A549 (cell line): ENCODE measurements around the gene SPOP. TPM values are rescaled to one million over a fixed set of nuclear protein-coding genes. Genes with fewer than 3 reads are reported as not detected.

Experiments used
- ATAC-seq, 2 experiments: fragments of 200-7000 bp in 1 of 2; fragments of >200 bp in 1 of 2; cut with Nextera tagmentation in 1 of 2; cut with Tn5 transposase in 1 of 2; 3 replicates each; pipeline versions ENCODE4 v1.8.0 to v1.9.1; 2018 to 2020; ENCODE audit warnings: mild to moderate bottlenecking in 1 of 2, moderate library complexity in 1 of 2
- CTCF ChIA-PET: fragments of 300-600 bp; sonication (Branson Sonifier 250); formaldehyde crosslinking; extraction: SDS; loops from one replicate; lab custom pipeline; 2021; ENCODE audit warnings: antibody characterized with exemption, inconsistent platforms; lab: Yijun Ruan, JAX
- POLR2A ChIA-PET: fragments of 350-600 bp; formaldehyde crosslinking; extraction: SDS; loops from one replicate; lab custom pipeline; 2021; ENCODE audit warnings: antibody characterized with exemption, inconsistent platforms; lab: Yijun Ruan, JAX
- DNase-seq, 2 experiments: peaks; one replicate each; pipeline versions ENCODE4 v3.0.0 to v3.0.0-alpha.2; 2011 to 2016; ENCODE audit warnings: low read depth in 1 of 2, low spot score in 1 of 2
- FAIRE-seq: peaks from 2 replicates; lab custom pipeline; 2011; peaks lifted over from hg19 to GRCh38; lab: Jason Lieb, UNC
- H3K27ac ChIP-seq, 2 experiments: fragments of >200 bp; sonication (Bioruptor Twin); formaldehyde crosslinking; 3 replicates each; pipeline ENCODE4 v1.5.1; 2016 to 2017
- H3K4me1 ChIP-seq: fragments of >200 bp; sonication (Bioruptor Twin); formaldehyde crosslinking; 3 replicates; pipeline ENCODE4 v1.6.1; 2016
- H3K4me2 ChIP-seq: fragments of >200 bp; sonication (Bioruptor Twin); formaldehyde crosslinking; 3 replicates; pipeline ENCODE4 v1.6.1; 2016
- H3K4me3 ChIP-seq: fragments of >200 bp; sonication (Bioruptor Twin); formaldehyde crosslinking; 3 replicates; pipeline ENCODE4 v1.5.1; 2016
- H3K9me3 ChIP-seq: fragments of >200 bp; sonication (Bioruptor Twin); formaldehyde crosslinking; 3 replicates; pipeline ENCODE4 v1.6.1; 2016
- BCL3 ChIP-seq: fragments of >200 bp; sonication (Bioruptor Twin); formaldehyde crosslinking; IDR thresholded peaks from 3 replicates; pipeline ENCODE4 v1.6.1; 2016
- CHD4 ChIP-seq: fragments of 200-600 bp; sonication (generic); IDR thresholded peaks from 2 replicates; pipeline ENCODE4 v1.6.1; 2016; ENCODE audit warnings: antibody characterized with exemption, mild to moderate bottlenecking, borderline replicate concordance
- ELK1 ChIP-seq: fragments of 150-350 bp; IDR thresholded peaks from 2 replicates; pipeline ENCODE4 v1.6.1; 2014; ENCODE audit warnings: low read depth, mild to moderate bottlenecking, low read length
- EP300 ChIP-seq, 2 experiments: fragments of >200 bp; sonication (Bioruptor Twin); formaldehyde crosslinking; IDR thresholded peaks; 2 replicates in 1 of 2; 3 replicates in 1 of 2; pipeline ENCODE4 v1.6.1; 2016 to 2017
- ESRRA ChIP-seq: fragments of 150-350 bp; IDR thresholded peaks from 2 replicates; pipeline ENCODE4 v1.6.1; 2014; ENCODE audit warnings: mild to moderate bottlenecking, low read length, borderline replicate concordance
- FOSB ChIP-seq: fragments of 250-450 bp; sonication (Bioruptor Pico); IDR thresholded peaks from 2 replicates; pipeline ENCODE4 v1.5.0; 2020; ENCODE audit warnings: mild to moderate bottlenecking, moderate library complexity
- FOXS1 ChIP-seq: fragments of 250-450 bp; sonication (Bioruptor Pico); IDR thresholded peaks from 2 replicates; pipeline ENCODE4 v1.5.0; 2020; ENCODE audit warnings: mild to moderate bottlenecking, moderate library complexity
- HOXA7 ChIP-seq: fragments of 250-450 bp; sonication (Bioruptor Pico); IDR thresholded peaks from 2 replicates; pipeline ENCODE4 v1.5.0; 2020; ENCODE audit warnings: mild to moderate bottlenecking, moderate library complexity
- JUN ChIP-seq, 2 experiments: fragments of >200 bp; sonication (Bioruptor Twin); formaldehyde crosslinking; IDR thresholded peaks; 2 replicates in 1 of 2; 3 replicates in 1 of 2; pipeline ENCODE4 v1.6.1; 2016 to 2017
- MYC ChIP-seq: IDR thresholded peaks from 2 replicates; pipeline ENCODE4 v1.6.1; 2012; ENCODE audit warnings: mild to moderate bottlenecking, inconsistent platforms, low read length, improper control_type of control experiment, borderline replicate concordance
- PBX3 ChIP-seq: IDR thresholded peaks from 2 replicates; pipeline ENCODE4 v1.6.1; 2012
- POLR2AphosphoS2 ChIP-seq: conservative IDR thresholded peaks from 2 replicates; pipeline ENCODE4 v1.6.1; 2012; ENCODE audit warnings: low read length, improper control_type of control experiment, inconsistent platforms
- RAD21 ChIP-seq, 2 experiments: fragments of >200 bp in 1 of 2; sonication (Bioruptor Twin) in 1 of 2; formaldehyde crosslinking in 1 of 2; IDR thresholded peaks in 1 of 2; conservative IDR thresholded peaks in 1 of 2; 2 replicates in 1 of 2; 3 replicates in 1 of 2; pipeline ENCODE4 v1.6.1; 2012 to 2018; ENCODE audit warnings: inconsistent platforms in 1 of 2
- RCOR1 ChIP-seq: fragments of 150-350 bp; IDR thresholded peaks from 2 replicates; pipeline ENCODE4 v1.6.1; 2014; ENCODE audit warnings: antibody characterized with exemption, low read length, low read depth
- RFX5 ChIP-seq: fragments of 450-650 bp; IDR thresholded peaks from 2 replicates; pipeline ENCODE4 v1.7.1; 2014; ENCODE audit warnings: antibody characterized with exemption, mild to moderate bottlenecking, moderate library complexity
- TFCP2L1 ChIP-seq: fragments of 250-450 bp; sonication (Bioruptor Pico); IDR thresholded peaks from 2 replicates; pipeline ENCODE4 v1.5.0; 2021; ENCODE audit warnings: mild to moderate bottlenecking
- ZSCAN20 ChIP-seq: fragments of 250-450 bp; sonication (Bioruptor Pico); IDR thresholded peaks from 2 replicates; pipeline ENCODE4 v1.8.0; 2022; ENCODE audit warnings: mild to moderate bottlenecking, moderate library complexity
- WGBS: methylation state at CpG from one replicate; pipeline ENCODE4 v1.1.6; 2017; ENCODE audit errors: missing lambda C conversion rate; 5-methylcytosine and 5-hydroxymethylcytosine counted together
- polyA plus RNA-seq, 4 experiments: library from polyadenylated mRNA; depleted of rRNA in 3 of 4; stranded (reverse); fragments of >200 nt; fragmentation: RNase III in 1 of 4; extraction: RNeasy Plus Mini Kit Qiagen cat#74134 plus additional on column Dnase treatment in 1 of 4; gene quantifications; 2 replicates in 3 of 4; 3 replicates in 1 of 4; pipeline ENCODE4 v1.2.3, GENCODE V29; 2011 to 2017
- TF ChIP-seq, protein P1 (sequence below): fragments of >200 bp; sonication (Bioruptor Twin); formaldehyde crosslinking; IDR thresholded peaks from 3 replicates; pipeline ENCODE4 v1.5.1; 2016
- TF ChIP-seq, protein P2 (sequence below): fragments of >200 bp; sonication (Bioruptor Twin); formaldehyde crosslinking; IDR thresholded peaks from 2 replicates; pipeline ENCODE4 v1.6.1; 2016

Gene SPOP
- polyA plus RNA-seq, 2 of the 4 experiments (the other 2 are of a cell fraction) = 49.5 to 57.2 TPM

GRCh38 chr17:49664706-49665211, 13.1 kb downstream of the SPOP start (continued):
- no peak for TF ChIP-seq PBX3

DNA sequence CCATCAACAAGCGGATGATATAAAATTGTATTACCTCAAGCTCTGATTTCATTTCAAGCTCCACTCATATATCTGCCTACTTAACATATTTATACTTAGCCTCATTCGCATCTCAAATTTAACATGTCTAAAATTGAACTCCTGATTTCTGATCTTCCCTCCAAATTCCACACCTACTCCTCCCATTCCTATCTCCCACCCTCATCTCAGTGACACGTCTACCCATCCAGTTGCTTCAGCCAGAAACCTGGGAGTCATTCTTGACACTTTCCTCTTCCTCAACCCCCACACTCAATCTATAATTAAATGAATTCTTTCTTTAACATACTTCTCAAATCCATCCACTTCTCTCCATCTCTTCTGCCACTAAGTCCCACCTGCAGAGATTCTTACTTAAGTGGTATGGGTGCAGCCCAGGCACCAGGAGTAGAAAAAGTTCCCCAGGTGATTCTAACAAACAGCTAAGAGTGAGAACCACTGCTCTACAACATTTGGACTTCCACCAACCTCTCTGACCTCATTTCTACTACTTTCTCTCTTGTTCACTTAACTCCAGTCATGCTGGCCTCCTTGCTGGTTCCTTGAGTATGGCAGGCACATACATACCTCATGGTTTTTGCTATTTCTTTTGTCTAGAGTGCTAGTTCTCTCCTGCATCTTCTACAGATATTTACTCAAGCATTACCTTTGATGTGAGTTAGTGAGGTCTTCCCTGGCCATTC, 18.1 kb downstream of the SPOP start:
- no peaks in the 10 kb centered on the region for H3K4me1 ChIP-seq
- CTCF ChIA-PET = interaction anchor here (0.7 to 1.5 kb wide), 4 partner anchors 9 to 92 kb away, joined by 3 to 5 read pairs (median 3); no protein-coding TSS in a partner anchor
- POLR2A ChIA-PET = no interaction called here

More for the DNA sequence above, 18.1 kb downstream of the SPOP start:
- FAIRE-seq (no peak), DNase-seq (no peak), ATAC-seq (no peak)
- Histone ChIP-seq H3K4me2 (no peak overlapping the region), H3K4me3 (no peak overlapping the region), H3K27ac (no peak overlapping the region), H3K9me3 (no peaks in the 10 kb centered on the region)
- 90% methylated on average over 3 of the region's 3 CpGs for WGBS
- TF ChIP-seq, protein P1, sequence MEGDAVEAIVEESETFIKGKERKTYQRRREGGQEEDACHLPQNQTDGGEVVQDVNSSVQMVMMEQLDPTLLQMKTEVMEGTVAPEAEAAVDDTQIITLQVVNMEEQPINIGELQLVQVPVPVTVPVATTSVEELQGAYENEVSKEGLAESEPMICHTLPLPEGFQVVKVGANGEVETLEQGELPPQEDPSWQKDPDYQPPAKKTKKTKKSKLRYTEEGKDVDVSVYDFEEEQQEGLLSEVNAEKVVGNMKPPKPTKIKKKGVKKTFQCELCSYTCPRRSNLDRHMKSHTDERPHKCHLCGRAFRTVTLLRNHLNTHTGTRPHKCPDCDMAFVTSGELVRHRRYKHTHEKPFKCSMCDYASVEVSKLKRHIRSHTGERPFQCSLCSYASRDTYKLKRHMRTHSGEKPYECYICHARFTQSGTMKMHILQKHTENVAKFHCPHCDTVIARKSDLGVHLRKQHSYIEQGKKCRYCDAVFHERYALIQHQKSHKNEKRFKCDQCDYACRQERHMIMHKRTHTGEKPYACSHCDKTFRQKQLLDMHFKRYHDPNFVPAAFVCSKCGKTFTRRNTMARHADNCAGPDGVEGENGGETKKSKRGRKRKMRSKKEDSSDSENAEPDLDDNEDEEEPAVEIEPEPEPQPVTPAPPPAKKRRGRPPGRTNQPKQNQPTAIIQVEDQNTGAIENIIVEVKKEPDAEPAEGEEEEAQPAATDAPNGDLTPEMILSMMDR = no peak
- TF ChIP-seq POLR2AphosphoS2 (no peak), FOSB (CRISPR knock-in tag) (no peak), ESRRA (no peak), JUN (IDR thresholded peaks at IDR 0.05) (no peak), RAD21 (conservative IDR thresholded peaks at IDR 0.05 in 1 of 2, IDR thresholded peaks at IDR 0.05 in 1 of 2) (no peak), BCL3 (no peak), RCOR1 (no peak), RFX5 (no peak), CHD4 (no peak), ZSCAN20 (CRISPR knock-in tag) (no peak), FOXS1 (CRISPR knock-in tag) (no peak), MYC (no peak), PBX3 (no peak), TFCP2L1 (CRISPR knock-in tag) (no peak), ELK1 (no peak), HOXA7 (CRISPR knock-in tag) (no peak), EP300 (IDR thresholded peaks at IDR 0.05) (no peak)
- TF ChIP-seq, protein P2, sequence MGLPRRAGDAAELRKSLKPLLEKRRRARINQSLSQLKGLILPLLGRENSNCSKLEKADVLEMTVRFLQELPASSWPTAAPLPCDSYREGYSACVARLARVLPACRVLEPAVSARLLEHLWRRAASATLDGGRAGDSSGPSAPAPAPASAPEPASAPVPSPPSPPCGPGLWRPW = no peak
